HEK293 (cell line): ENCODE measurements around the gene RHOT1.
A peak's percentile ranks its signal among the peaks of the same experiment; 100 is the strongest.

Source experiments
- CTCF ChIA-PET: fragments of 350-600 bp; formaldehyde crosslinking; extraction: SDS; loops from one replicate; lab custom pipeline; 2021; ENCODE audit warnings: antibody characterized with exemption; lab: Yijun Ruan, JAX
- POLR2A ChIA-PET: fragments of 300-600 bp; formaldehyde crosslinking; extraction: SDS; loops from one replicate; lab custom pipeline; 2020; ENCODE audit warnings: antibody characterized with exemption, inconsistent platforms; lab: Yijun Ruan, JAX
- H3K27ac ChIP-seq: fragments of 200-500 bp; sonication (Bioruptor generic); 2 replicates; pipeline ENCODE4 v1.5.1; 2014; ENCODE audit warnings: low read depth, low read length, control low read depth, inconsistent platforms; ENCODE audit errors: extremely low read depth
- H3K36me3 ChIP-seq, 2 experiments: fragments of 200-500 bp in 1 of 2; sonication (Bioruptor generic) in 1 of 2; 1 replicate in 1 of 2; 2 replicates in 1 of 2; pipeline ENCODE4 v1.5.1; 2014 to 2017; ENCODE audit warnings: inconsistent platforms in 2 of 2, low read length in 2 of 2; ENCODE audit not compliant: control insufficient read depth in 2 of 2, insufficient read depth in 1 of 2
- H3K4me1 ChIP-seq: fragments of 200-500 bp; sonication (Bioruptor generic); 2 replicates; pipeline ENCODE4 v1.5.1; 2014; ENCODE audit warnings: mild to moderate bottlenecking, low read length, inconsistent platforms; ENCODE audit not compliant: control insufficient read depth, insufficient read depth
- H3K4me3 ChIP-seq: 2 replicates; pipeline ENCODE4 v1.5.1; 2011; ENCODE audit warnings: low read depth, mild to moderate bottlenecking, control low read depth, low read length, moderate library complexity
- H3K9me3 ChIP-seq: fragments of 200-500 bp; sonication (Bioruptor generic); 2 replicates; pipeline ENCODE4 v1.5.1; 2014; ENCODE audit warnings: low read depth, low read length, inconsistent platforms; ENCODE audit not compliant: control insufficient read depth, insufficient read depth
- ELK4 ChIP-seq: IDR thresholded peaks from 2 replicates; pipeline ENCODE4 v1.6.1; 2011; ENCODE audit warnings: mild to moderate bottlenecking, low read depth, low read length, borderline replicate concordance
- GLIS2 ChIP-seq: fragments of 450-650 bp; formaldehyde crosslinking; IDR thresholded peaks from 2 replicates; pipeline ENCODE4 v1.5.1; 2016; ENCODE audit warnings: missing biosample characterization, missing genetic modification characterization
- MEIS1 ChIP-seq: sonication (generic); formaldehyde crosslinking; IDR thresholded peaks from 2 replicates; pipeline ENCODE4 v1.8.1; 2022; ENCODE audit warnings: missing genetic modification reagents, mild to moderate bottlenecking, borderline replicate concordance
- PRDM1 ChIP-seq: fragments of 450-650 bp; formaldehyde crosslinking; IDR thresholded peaks from 2 replicates; pipeline ENCODE4; 2016; ENCODE audit warnings: missing biosample characterization, missing genetic modification characterization
- RBAK ChIP-seq: fragments of 450-650 bp; formaldehyde crosslinking; IDR thresholded peaks from 2 replicates; pipeline ENCODE4 v1.5.1; 2016; ENCODE audit warnings: missing biosample characterization, missing genetic modification characterization
- TCF7L2 ChIP-seq: IDR thresholded peaks from 2 replicates; pipeline ENCODE4 v1.6.1; 2011; ENCODE audit warnings: low read depth, mild to moderate bottlenecking, inconsistent platforms, low read length, moderate library complexity, borderline replicate concordance
- ZBTB17 ChIP-seq: fragments of 450-650 bp; formaldehyde crosslinking; IDR thresholded peaks from 2 replicates; pipeline ENCODE4 v1.5.1; 2016; ENCODE audit warnings: missing biosample characterization, missing genetic modification characterization
- ZBTB48 ChIP-seq: fragments of 450-650 bp; formaldehyde crosslinking; IDR thresholded peaks from 2 replicates; pipeline ENCODE4 v1.5.1; 2016; ENCODE audit warnings: missing biosample characterization, missing genetic modification characterization
- ZNF175 ChIP-seq: fragments of 450-650 bp; formaldehyde crosslinking; IDR thresholded peaks from 2 replicates; pipeline ENCODE4 v1.5.1; 2016; ENCODE audit warnings: missing biosample characterization, missing genetic modification characterization
- ZNF248 ChIP-seq: fragments of 450-650 bp; formaldehyde crosslinking; IDR thresholded peaks from 2 replicates; pipeline ENCODE4 v1.5.1; 2017; ENCODE audit warnings: missing biosample characterization, missing genetic modification characterization
- ZNF394 ChIP-seq: fragments of 450-650 bp; formaldehyde crosslinking; IDR thresholded peaks from 2 replicates; pipeline ENCODE4 v1.5.1; 2016; ENCODE audit warnings: missing biosample characterization, missing genetic modification characterization, mild to moderate bottlenecking, moderate library complexity, borderline replicate concordance
- ZNF501 ChIP-seq: fragments of 450-650 bp; formaldehyde crosslinking; IDR thresholded peaks from 2 replicates; pipeline ENCODE4 v1.5.1; 2016; ENCODE audit warnings: missing biosample characterization, missing genetic modification characterization
- ZNF544 ChIP-seq: fragments of 450-650 bp; formaldehyde crosslinking; IDR thresholded peaks from 2 replicates; pipeline ENCODE4 v1.5.0; 2017; ENCODE audit warnings: missing biosample characterization, missing genetic modification characterization
- ZNF623 ChIP-seq: fragments of 450-650 bp; formaldehyde crosslinking; IDR thresholded peaks from 2 replicates; pipeline ENCODE4 v1.5.1; 2016; ENCODE audit warnings: missing biosample characterization, missing genetic modification characterization
- ZNF664 ChIP-seq: fragments of 450-650 bp; formaldehyde crosslinking; IDR thresholded peaks from 2 replicates; pipeline ENCODE4 v1.5.1; 2016; ENCODE audit warnings: missing biosample characterization, missing genetic modification characterization
- ZNF843 ChIP-seq: fragments of 450-650 bp; formaldehyde crosslinking; IDR thresholded peaks from 2 replicates; pipeline ENCODE4 v1.5.1; 2016; ENCODE audit warnings: missing biosample characterization, missing genetic modification characterization
- TF ChIP-seq, protein P1 (sequence below): fragments of 450-650 bp; formaldehyde crosslinking; IDR thresholded peaks from 2 replicates; pipeline ENCODE4 v1.5.1; 2016; ENCODE audit warnings: missing biosample characterization, missing genetic modification characterization
- TF ChIP-seq, protein P2 (sequence below): fragments of 450-650 bp; formaldehyde crosslinking; IDR thresholded peaks from 2 replicates; pipeline ENCODE4 v1.5.1; 2017; ENCODE audit warnings: missing biosample characterization, missing genetic modification characterization
- TF ChIP-seq, protein P3 (sequence below): fragments of 450-650 bp; formaldehyde crosslinking; IDR thresholded peaks from 2 replicates; pipeline ENCODE4 v1.5.1; 2016; ENCODE audit warnings: missing biosample characterization, missing genetic modification characterization, borderline replicate concordance

The RHOT1 gene

GRCh38 chr17:32241640-32242039 is 99.3 kb downstream of the RHOT1 start:
- ChIA-PET CTCF (interaction anchor here (0.6 to 2.6 kb wide), 4 partner anchors 12 to 339 kb away, joined by 3 to 13 read pairs (median 3); no protein-coding TSS in a partner anchor), POLR2A (no interaction called here)
- H3K27ac ChIP-seq = no peak overlapping the region
- no peak overlapping the region for H3K4me3 ChIP-seq
- H3K9me3 ChIP-seq = no peaks in the 10 kb centered on the region
- H3K36me3 ChIP-seq = no peaks in the 10 kb centered on the region
- no peaks in the 10 kb centered on the region for H3K4me1 ChIP-seq
- 0 out of 2 replicates have a peak, but pooled peaks have one; percentile 60 for TF ChIP-seq ZBTB48 (tag by site-specific recombination)
- no peak for TF ChIP-seq RBAK

DNA sequence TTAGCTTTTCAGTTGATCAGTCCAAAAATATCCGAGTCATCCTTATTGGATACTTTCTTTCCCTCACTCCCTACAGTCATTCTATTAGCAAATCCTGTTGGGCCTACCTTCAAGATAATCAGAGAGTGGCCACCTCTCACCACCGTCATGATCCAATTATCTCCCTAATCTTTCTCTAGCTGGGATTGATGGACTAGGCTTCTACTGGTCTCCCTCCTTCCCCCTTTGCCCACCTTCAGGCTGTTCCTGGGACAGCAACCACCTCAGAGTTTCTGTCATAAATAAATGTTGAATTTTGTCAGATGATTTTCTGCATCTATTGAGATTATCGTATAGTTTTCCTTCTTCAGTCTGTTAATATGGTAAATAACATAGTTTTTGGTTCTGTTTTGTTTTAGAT is 107.2 kb downstream of the RHOT1 start:
- Histone ChIP-seq H3K27ac (no peak overlapping the region), H3K9me3 (no peaks in the 10 kb centered on the region), H3K4me1 (no peaks in the 10 kb centered on the region), H3K4me3 (no peak overlapping the region), H3K36me3 (no peaks in the 10 kb centered on the region)
- no peak for TF ChIP-seq PRDM1
- no peak for TF ChIP-seq ZNF394
- no peak for TF ChIP-seq ZNF501 (tag by site-specific recombination)
- no peak for TF ChIP-seq ZNF664 (tag by site-specific recombination)
- TF ChIP-seq, protein P1, sequence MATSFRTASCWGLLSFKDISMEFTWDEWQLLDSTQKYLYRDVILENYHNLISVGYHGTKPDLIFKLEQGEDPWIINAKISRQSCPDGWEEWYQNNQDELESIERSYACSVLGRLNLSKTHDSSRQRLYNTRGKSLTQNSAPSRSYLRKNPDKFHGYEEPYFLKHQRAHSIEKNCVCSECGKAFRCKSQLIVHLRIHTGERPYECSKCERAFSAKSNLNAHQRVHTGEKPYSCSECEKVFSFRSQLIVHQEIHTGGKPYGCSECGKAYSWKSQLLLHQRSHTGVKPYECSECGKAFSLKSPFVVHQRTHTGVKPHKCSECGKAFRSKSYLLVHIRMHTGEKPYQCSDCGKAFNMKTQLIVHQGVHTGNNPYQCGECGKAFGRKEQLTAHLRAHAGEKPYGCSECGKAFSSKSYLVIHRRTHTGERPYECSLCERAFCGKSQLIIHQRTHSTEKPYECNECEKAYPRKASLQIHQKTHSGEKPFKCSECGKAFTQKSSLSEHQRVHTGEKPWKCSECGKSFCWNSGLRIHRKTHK (tag by site-specific recombination) = no peak
- TF ChIP-seq ZNF843 = no peak
- no peak for TF ChIP-seq MEIS1 (CRISPR knock-in tag)
- TF ChIP-seq, protein P2, sequence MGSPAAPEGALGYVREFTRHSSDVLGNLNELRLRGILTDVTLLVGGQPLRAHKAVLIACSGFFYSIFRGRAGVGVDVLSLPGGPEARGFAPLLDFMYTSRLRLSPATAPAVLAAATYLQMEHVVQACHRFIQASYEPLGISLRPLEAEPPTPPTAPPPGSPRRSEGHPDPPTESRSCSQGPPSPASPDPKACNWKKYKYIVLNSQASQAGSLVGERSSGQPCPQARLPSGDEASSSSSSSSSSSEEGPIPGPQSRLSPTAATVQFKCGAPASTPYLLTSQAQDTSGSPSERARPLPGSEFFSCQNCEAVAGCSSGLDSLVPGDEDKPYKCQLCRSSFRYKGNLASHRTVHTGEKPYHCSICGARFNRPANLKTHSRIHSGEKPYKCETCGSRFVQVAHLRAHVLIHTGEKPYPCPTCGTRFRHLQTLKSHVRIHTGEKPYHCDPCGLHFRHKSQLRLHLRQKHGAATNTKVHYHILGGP = no peak
- TF ChIP-seq ZNF175 (tag by site-specific recombination) = no peak
- TF ChIP-seq, protein P3, sequence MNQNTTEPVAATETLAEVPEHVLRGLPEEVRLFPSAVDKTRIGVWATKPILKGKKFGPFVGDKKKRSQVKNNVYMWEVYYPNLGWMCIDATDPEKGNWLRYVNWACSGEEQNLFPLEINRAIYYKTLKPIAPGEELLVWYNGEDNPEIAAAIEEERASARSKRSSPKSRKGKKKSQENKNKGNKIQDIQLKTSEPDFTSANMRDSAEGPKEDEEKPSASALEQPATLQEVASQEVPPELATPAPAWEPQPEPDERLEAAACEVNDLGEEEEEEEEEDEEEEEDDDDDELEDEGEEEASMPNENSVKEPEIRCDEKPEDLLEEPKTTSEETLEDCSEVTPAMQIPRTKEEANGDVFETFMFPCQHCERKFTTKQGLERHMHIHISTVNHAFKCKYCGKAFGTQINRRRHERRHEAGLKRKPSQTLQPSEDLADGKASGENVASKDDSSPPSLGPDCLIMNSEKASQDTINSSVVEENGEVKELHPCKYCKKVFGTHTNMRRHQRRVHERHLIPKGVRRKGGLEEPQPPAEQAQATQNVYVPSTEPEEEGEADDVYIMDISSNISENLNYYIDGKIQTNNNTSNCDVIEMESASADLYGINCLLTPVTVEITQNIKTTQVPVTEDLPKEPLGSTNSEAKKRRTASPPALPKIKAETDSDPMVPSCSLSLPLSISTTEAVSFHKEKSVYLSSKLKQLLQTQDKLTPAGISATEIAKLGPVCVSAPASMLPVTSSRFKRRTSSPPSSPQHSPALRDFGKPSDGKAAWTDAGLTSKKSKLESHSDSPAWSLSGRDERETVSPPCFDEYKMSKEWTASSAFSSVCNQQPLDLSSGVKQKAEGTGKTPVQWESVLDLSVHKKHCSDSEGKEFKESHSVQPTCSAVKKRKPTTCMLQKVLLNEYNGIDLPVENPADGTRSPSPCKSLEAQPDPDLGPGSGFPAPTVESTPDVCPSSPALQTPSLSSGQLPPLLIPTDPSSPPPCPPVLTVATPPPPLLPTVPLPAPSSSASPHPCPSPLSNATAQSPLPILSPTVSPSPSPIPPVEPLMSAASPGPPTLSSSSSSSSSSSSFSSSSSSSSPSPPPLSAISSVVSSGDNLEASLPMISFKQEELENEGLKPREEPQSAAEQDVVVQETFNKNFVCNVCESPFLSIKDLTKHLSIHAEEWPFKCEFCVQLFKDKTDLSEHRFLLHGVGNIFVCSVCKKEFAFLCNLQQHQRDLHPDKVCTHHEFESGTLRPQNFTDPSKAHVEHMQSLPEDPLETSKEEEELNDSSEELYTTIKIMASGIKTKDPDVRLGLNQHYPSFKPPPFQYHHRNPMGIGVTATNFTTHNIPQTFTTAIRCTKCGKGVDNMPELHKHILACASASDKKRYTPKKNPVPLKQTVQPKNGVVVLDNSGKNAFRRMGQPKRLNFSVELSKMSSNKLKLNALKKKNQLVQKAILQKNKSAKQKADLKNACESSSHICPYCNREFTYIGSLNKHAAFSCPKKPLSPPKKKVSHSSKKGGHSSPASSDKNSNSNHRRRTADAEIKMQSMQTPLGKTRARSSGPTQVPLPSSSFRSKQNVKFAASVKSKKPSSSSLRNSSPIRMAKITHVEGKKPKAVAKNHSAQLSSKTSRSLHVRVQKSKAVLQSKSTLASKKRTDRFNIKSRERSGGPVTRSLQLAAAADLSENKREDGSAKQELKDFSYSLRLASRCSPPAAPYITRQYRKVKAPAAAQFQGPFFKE (tag by site-specific recombination) = no peak
- TF ChIP-seq ZNF544 (tag by site-specific recombination) = no peak
- no peak for TF ChIP-seq ZBTB17 (tag by site-specific recombination)
- TF ChIP-seq ZNF248 = no peak
- no peak for TF ChIP-seq ELK4
- TF ChIP-seq GLIS2 = no peak
- no peak for TF ChIP-seq TCF7L2
- no peak for TF ChIP-seq ZNF623
- ChIA-PET POLR2A (no interaction called here), CTCF (interaction anchor here (1.8 to 6.9 kb wide), 2 partner anchors 15 to 68 kb away, joined by 4 to 95 read pairs; no protein-coding TSS in a partner anchor)
